ENCODE measurements around the gene CCDC196. TPM values are rescaled to one million over a fixed set of nuclear protein-coding genes. Genes with fewer than 3 reads are reported as not detected.
"Not testable (repeated sequence)": the region's sequence is repeated elsewhere in the genome, so short reads cannot be mapped to it uniquely, and the experiment has no call there.

Gene CCDC196
- total and polyA plus RNA-seq, 7 donors = 0.54 to 1.2 TPM; not detected in 5

GRCh38 chr14:66496911-66497310 is 10.7 kb downstream of the CCDC196 start:
- intact Hi-C loops (cut with DNase I) = no loop called here
- H3K27ac ChIP-seq = no peak overlapping the region
- H3K9me3 ChIP-seq = no peaks in the 10 kb centered on the region
- H3K4me1 ChIP-seq = peaks cover 0 to 11% (median 0%) of the 10 kb centered on the region in 4 donors
- peaks cover 0 to 3% (median 0%) of the 10 kb centered on the region in 3 donors for H3K27me3 ChIP-seq
- TF ChIP-seq POLR2A (IDR thresholded peaks at IDR 0.05) (no peak), EP300 (IDR thresholded peaks at IDR 0.05) (no peak), POLR2AphosphoS5 (IDR thresholded peaks at IDR 0.05) (no peak), CTCF (IDR thresholded peaks at IDR 0.05) (no peak)
- no peaks in the 10 kb centered on the region for H3K36me3 ChIP-seq
- 16 to 40% methylated on average over 2 of the region's 2 CpGs for WGBS, 2 donors
- no peak for DNase-seq
- no peak overlapping the region for H3K4me3 ChIP-seq

GRCh38 chr14:66498311-66498710 is 12.1 kb downstream of the CCDC196 start:
- Histone ChIP-seq H3K9me3 (no peaks in the 10 kb centered on the region), H3K36me3 (no peaks in the 10 kb centered on the region), H3K27me3 (peaks cover 0 to 3% (median 0%) of the 10 kb centered on the region in 3 donors), H3K4me1 (peaks cover 0 to 11% (median 0%) of the 10 kb centered on the region in 4 donors), H3K27ac (no peak overlapping the region), H3K4me3 (no peak overlapping the region)
- DNase-seq = no peak
- intact Hi-C loops (cut with DNase I) = no loop called here
- TF ChIP-seq EP300 (IDR thresholded peaks at IDR 0.05) = no peak
- WGBS, 2 donors = 58 to 76% methylated on average over 3 of the region's 3 CpGs

GRCh38 chr14:66501592-66501991 is 15.4 kb downstream of the CCDC196 start:
- peaks cover 0 to 2% (median under 1%) of the 10 kb centered on the region in 4 donors for H3K4me1 ChIP-seq

GRCh38 chr14:66502836-66503235 is 16.7 kb downstream of the CCDC196 start:
- 87 to 93% methylated on average over 5 of the region's 5 CpGs for WGBS, 2 donors

More at GRCh38 chr14:66501592-66501991, 15.4 kb downstream of the CCDC196 start:
- intact Hi-C loops (cut with DNase I) = no loop called here
- WGBS, 2 donors = 52 to 53% methylated on average over 4 of the region's 4 CpGs
- DNase-seq = no peak
- peaks cover 0 to 3% (median 0%) of the 10 kb centered on the region in 3 donors for H3K27me3 ChIP-seq
- H3K36me3 ChIP-seq = no peaks in the 10 kb centered on the region
- no peak overlapping the region for H3K4me3 ChIP-seq
- TF ChIP-seq EP300 (IDR thresholded peaks at IDR 0.05) (no peak), POLR2AphosphoS5 (IDR thresholded peaks at IDR 0.05) (no peak), POLR2A (IDR thresholded peaks at IDR 0.05) (no peak), CTCF (IDR thresholded peaks at IDR 0.05) (no peak)
- no peak overlapping the region for H3K27ac ChIP-seq
- no peaks in the 10 kb centered on the region for H3K9me3 ChIP-seq

GRCh38 chr14:66503532-66503931 is 17.4 kb downstream of the CCDC196 start:
- H3K27me3 ChIP-seq = no peaks in the 10 kb centered on the region
- peaks cover 0 to 8% (median 2%) of the 10 kb centered on the region in 4 donors for H3K4me1 ChIP-seq
- no peak overlapping the region for H3K27ac ChIP-seq
- H3K9me3 ChIP-seq = no peaks in the 10 kb centered on the region
- no peak for TF ChIP-seq POLR2AphosphoS5 (IDR thresholded peaks at IDR 0.05)
- no peak for TF ChIP-seq POLR2A (IDR thresholded peaks at IDR 0.05)
- no peak for TF ChIP-seq EP300 (IDR thresholded peaks at IDR 0.05)
- TF ChIP-seq CTCF (IDR thresholded peaks at IDR 0.05) = no peak
- no peak for DNase-seq
- no peaks in the 10 kb centered on the region for H3K36me3 ChIP-seq
- no peak overlapping the region for H3K4me3 ChIP-seq
- 82 to 83% methylated on average over 1 of the region's 1 CpG for WGBS, 2 donors
- intact Hi-C loops (cut with DNase I) = no loop called here

More at GRCh38 chr14:66502836-66503235, 16.7 kb downstream of the CCDC196 start:
- H3K4me3 ChIP-seq; H3K9me3 ChIP-seq; H3K4me1 ChIP-seq; H3K27ac ChIP-seq; H3K36me3 ChIP-seq; intact Hi-C loops (cut with DNase I); DNase-seq; H3K27me3 ChIP-seq: not testable (repeated sequence)

GRCh38 chr14:66507181-66507721 is 21.1 kb downstream of the CCDC196 start:
- DNase-seq = no peak
- Histone ChIP-seq H3K4me1 (peaks cover 0 to 19% (median 12%) of the 10 kb centered on the region in 4 donors), H3K4me3 (peak overlapping the region; percentile 52 to 97 (median 82)), H3K27ac (peak overlapping the region; percentile 91 to 96 (median 93)), H3K9me3 (no peaks in the 10 kb centered on the region), H3K36me3 (no peaks in the 10 kb centered on the region), H3K27me3 (no peaks in the 10 kb centered on the region)
- TF ChIP-seq POLR2A (IDR thresholded peaks at IDR 0.05) (no peak), POLR2AphosphoS5 (IDR thresholded peaks at IDR 0.05) (no peak), CTCF (IDR thresholded peaks at IDR 0.05) (no peak), EP300 (IDR thresholded peaks at IDR 0.05) (no peak)
- WGBS, 2 donors = 1 to 2% methylated on average over 23 of the region's 23 CpGs
- intact Hi-C loops (cut with DNase I) = loop anchor here (2.0 to 5.0 kb wide), 2 partner anchors 734 to 1095 kb away; partner anchors contain the start of genes FUT8 and PALS1
